HG03196 (cell line): ENCODE results near the gene DNTTIP2.
"Not testable (repeated sequence)": the region's sequence is repeated elsewhere in the genome, so short reads cannot be mapped to it uniquely, and the experiment has no call there.

Experiments used
- ATAC-seq: cut with Tn5 transposase; IDR thresholded peaks from one replicate; pipeline ENCODE4 v1.9.1; 2021; ENCODE audit not compliant: unreplicated experiment

The DNTTIP2 gene

GRCh38 chr1:93842750-93843500 is 36.1 kb downstream of the DNTTIP2 start:
- ATAC-seq = no peak

GRCh38 chr1:93841771-93842170 is 37.2 kb downstream of the DNTTIP2 start:
- no peak for ATAC-seq

- ATAC-seq = no peak
Observed at GRCh38 chr1:93840956-93841482, 38.0 kb downstream of the DNTTIP2 start.

- ATAC-seq = no peak
Observed at GRCh38 chr1:93839753-93840152, 39.3 kb downstream of the DNTTIP2 start.

GRCh38 chr1:93839307-93839706 is 39.7 kb downstream of the DNTTIP2 start:
- no peak for ATAC-seq

- ATAC-seq = no peak
Observed at GRCh38 chr1:93837961-93838360, 41.0 kb downstream of the DNTTIP2 start.

- not testable (repeated sequence) for ATAC-seq
Observed at GRCh38 chr1:93833293-93833692, 45.7 kb downstream of the DNTTIP2 start.

- no peak for ATAC-seq
Observed at GRCh38 chr1:93829061-93829460, 49.9 kb downstream of the DNTTIP2 start.

- no peak for ATAC-seq
Observed at GRCh38 chr1:93828367-93828755, 50.6 kb downstream of the DNTTIP2 start.

GRCh38 chr1:93827633-93828366 is 51.2 kb downstream of the DNTTIP2 start:
- no peak for ATAC-seq

GRCh38 chr1:93827128-93827527 is 51.9 kb downstream of the DNTTIP2 start:
- ATAC-seq = no peak

GRCh38 chr1:93824834-93825233 is 54.2 kb downstream of the DNTTIP2 start:
- no peak for ATAC-seq

- no peak for ATAC-seq
Observed at GRCh38 chr1:93822730-93823425, 56.1 kb downstream of the DNTTIP2 start.

GRCh38 chr1:93821423-93822144 is 57.4 kb downstream of the DNTTIP2 start:
- ATAC-seq = no peak

GRCh38 chr1:93820554-93821422 is 58.2 kb downstream of the DNTTIP2 start:
- no peak for ATAC-seq

- no peak for ATAC-seq
Observed at GRCh38 chr1:93818570-93818959, 60.4 kb downstream of the DNTTIP2 start.

- no peak for ATAC-seq
Observed at GRCh38 chr1:93817819-93818569, 61.0 kb downstream of the DNTTIP2 start.

GRCh38 chr1:93816970-93817678 is 61.9 kb downstream of the DNTTIP2 start:
- no peak for ATAC-seq
